NCI-H1694 treated with DMSO at 0.1 percent for 48 hours (cell line): Measurements from ENCODE around the gene NCEH1.

Experiments used
- DNase-seq: peaks from one replicate; lab custom pipeline; 2025; lab: John Stamatoyannopoulos, UW

Gene NCEH1

GRCh38 chr3:172646439-172647015 lies 64.3 kb downstream of the NCEH1 start:
- no peak for DNase-seq

- no peak for DNase-seq
Measured at GRCh38 chr3:172644258-172644657, 66.6 kb downstream of the NCEH1 start.

DNA sequence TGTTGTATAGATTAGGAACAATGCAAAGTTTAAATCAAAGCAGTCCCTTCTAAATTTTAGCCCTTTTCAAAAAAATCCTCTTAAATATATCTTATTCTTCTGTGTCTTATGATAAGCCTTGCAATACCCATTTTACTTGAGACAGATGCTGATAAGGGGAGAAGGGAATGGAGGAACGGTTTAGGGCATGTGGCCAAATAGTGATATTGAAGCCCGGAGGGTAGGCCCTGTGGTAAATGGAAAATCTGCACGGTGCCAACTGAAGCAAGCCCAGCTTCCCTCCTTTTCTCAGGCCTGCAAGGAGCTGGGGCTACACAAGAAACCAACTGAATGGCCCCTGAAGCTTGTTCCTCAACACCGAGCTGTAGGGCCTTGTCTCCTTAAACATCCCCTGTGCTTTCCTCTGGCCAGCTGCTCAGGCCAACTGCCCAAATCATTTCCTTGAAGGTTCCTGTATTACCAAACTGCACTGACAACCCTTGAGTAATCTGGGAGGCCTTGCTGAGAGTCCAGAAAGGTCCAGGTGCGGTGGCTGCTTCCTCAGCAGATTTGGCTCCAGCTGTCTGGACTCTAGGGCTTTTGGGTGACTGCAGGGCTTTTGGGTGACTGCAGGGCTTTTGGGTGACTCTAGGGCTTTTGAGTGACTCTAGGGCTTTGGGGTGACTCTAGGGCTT lies 67.2 kb downstream of the NCEH1 start:
- DNase-seq = no peak

DNA sequence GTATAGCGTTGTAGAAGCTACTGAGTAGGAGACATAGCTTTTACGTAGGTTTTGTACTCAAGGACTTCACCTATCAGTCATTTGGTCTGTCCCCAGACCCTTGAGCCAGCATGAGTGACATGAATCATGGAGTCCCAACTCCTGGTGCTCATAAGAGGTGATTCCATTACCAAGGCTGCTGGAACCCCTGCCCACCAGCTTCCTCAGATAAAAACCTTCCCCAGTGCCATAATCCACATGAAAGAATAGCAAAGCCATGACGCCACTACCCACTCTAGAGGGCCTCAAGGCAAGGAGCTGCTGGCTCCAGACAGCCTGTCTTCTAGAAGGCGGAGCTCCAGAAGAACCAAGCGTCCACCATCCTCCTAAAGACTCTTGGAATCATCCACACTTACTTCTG lies 69.6 kb downstream of the NCEH1 start:
- DNase-seq = no peak

DNA sequence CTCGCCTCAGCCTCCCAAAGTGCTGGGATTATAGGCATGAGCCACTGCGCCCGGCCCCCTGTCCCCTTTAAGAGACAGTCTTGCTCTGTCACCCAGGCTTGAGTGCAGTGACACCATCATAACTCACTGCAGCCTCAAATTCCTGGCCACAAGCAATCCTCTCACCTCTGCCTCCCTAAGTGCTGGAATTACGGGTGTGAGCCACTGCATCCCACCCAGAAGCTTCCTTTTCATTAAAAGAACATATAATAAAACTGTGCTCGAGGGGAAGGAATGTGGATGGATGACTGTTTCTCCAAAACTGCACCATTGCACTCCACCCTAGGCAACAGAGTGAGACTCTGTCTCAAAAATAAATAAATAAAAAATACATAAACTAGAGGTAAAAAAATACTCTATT lies 70.1 kb downstream of the NCEH1 start:
- DNase-seq = no peak

DNA sequence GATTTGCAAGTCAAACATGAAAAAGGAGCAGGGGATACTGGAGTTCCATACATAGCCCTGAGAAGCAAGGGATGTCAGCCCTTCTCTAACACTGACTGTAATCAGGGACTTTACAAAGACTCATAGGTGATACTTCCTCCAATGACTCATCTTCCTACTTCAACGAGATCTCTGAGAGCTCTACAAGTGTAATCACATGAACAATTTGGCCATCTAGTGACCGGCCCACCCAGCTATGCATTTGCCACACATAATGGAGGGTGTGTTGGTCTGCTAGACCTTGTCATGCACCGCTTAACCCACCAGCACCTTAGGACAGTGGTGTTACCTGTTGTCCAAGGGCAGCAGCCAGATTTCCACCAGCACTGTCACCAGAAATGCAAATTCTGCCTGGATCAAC lies 75.3 kb downstream of the NCEH1 start:
- no peak for DNase-seq

DNA sequence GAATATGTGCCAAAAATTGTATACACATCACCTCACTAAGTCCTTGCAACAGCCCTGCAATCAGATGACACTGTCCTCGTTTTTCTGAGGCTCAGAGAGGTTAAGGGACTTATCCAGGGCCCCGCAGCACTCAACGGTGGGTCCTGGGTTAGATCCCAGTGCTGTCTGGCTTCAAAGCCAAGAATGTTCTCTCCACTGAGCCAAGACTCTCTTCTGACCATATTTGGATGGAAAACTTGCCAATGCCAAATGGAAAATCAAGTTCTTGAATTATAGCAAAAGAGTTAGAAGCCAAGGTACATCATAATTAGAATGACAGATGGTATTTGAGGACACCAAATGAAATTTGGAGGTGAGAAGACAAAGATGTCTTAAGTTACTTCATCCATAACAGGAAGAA lies 75.9 kb downstream of the NCEH1 start:
- DNase-seq = no peak

DNA sequence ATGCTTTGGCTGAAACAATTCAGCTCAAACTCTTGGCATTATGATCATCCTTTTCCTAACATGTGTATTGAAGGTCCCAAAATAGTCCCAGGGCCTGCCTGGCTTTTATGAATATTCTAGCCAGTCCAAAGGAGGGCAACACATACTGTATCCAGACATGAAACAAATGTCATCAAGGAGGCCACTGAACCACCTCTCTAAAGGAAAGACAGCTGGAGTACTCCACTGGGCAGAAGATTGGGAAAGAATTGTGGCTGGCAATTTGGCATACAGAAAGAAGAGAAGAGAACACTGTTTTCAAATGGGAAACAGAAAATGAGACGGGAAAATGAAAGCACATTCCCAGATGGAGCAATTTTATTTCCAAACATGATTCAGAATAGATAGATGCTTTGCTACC lies 80.6 kb downstream of the NCEH1 start:
- DNase-seq = no peak

GRCh38 chr3:172629470-172629869 lies 81.4 kb downstream of the NCEH1 start:
- no peak for DNase-seq

DNA sequence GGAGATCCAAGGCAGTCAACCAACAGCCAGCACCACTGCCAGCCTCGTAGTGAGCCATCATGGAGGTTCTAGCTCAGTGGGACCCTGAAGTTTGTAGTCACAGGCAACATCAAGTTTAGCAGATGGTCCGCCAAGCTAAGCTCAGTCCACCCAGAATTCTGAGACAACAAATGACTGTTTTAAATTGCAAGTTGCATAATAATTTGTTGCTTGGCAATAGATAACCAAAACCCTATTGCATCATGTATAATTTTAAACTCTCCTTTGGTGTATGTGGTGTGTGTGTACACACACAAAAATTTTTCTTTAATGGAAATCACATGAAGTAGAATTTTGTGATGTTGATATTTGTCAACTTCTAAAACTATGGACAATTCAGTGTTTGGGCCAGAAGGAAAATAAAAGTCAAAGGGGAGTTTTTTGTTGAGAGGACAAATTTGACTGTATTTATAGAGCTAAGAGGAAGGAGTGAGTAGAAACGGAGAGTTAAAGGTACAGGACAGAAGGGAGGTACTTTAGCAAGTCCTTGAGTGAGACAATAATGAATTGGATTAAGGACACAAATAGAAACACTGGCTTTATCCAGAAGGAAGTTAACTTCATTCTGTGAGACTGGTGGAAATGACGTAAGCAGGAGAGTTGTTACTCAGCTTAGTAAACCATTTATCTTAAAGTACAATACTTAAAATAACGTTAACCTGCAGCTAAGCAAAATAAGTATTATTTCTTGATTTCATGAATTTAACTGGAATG lies 83.6 kb downstream of the NCEH1 start:
- no peak for DNase-seq

GRCh38 chr3:172626021-172626640 lies 84.7 kb downstream of the NCEH1 start:
- DNase-seq = no peak

- no peak for DNase-seq
Measured at GRCh38 chr3:172625404-172625803, 85.5 kb downstream of the NCEH1 start.

DNA sequence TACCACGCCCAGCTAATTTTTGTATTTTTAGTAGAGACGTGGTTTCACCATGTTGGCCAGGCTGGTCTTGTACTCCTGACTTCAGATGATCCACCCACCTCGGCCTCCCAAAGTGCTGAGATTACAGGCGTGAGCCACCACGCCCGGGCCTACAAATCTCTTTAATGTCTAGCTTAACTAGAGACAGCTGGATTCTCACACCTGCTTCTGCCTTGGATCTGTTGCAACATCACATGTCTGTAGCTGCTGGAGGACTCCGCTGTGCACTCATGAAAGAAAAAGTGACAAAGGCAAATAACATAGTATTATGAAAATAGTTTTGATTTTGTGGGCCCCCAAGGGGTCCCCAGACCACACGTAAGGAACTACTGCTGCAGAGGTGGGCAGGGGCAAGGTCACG lies 85.9 kb downstream of the NCEH1 start:
- DNase-seq = no peak

- no peak for DNase-seq
Measured at GRCh38 chr3:172622916-172623700, 87.8 kb downstream of the NCEH1 start.

GRCh38 chr3:172622156-172622555 lies 88.7 kb downstream of the NCEH1 start:
- no peak for DNase-seq

GRCh38 chr3:172617976-172618375 lies 92.9 kb downstream of the NCEH1 start:
- no peak for DNase-seq

DNA sequence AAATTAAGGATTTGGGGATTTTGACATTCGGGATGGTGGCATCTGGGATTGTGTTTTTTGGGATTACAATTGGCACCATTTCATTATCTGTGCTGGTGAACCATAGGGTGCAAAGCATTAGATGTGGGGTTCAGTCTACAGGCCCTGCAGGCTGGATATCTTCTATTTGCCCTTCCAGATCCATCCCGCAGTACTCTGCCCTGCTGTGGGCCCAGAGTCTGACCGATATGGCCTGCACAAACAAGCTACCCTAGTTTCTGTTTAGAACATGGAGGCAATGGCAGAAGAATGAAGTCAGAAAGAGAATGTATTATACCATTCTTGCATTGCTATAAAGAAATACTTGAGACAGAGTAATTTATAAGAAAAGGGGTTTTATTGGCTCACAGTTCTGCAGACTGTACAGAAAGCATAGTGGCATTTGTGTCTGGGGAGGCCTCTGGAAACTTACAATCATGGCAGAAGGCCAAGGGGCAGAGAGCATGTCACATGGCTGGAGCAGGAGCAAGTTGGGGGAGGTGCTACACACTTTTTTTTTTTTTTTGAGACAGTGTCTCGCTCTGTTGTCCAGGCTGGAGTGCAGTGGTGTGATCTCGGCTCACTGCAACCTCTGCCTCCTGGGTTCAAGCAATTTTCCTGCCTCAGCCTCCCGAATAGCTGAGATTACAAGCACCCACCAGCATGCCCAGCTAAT lies 93.7 kb downstream of the NCEH1 start:
- DNase-seq = no peak

DNA sequence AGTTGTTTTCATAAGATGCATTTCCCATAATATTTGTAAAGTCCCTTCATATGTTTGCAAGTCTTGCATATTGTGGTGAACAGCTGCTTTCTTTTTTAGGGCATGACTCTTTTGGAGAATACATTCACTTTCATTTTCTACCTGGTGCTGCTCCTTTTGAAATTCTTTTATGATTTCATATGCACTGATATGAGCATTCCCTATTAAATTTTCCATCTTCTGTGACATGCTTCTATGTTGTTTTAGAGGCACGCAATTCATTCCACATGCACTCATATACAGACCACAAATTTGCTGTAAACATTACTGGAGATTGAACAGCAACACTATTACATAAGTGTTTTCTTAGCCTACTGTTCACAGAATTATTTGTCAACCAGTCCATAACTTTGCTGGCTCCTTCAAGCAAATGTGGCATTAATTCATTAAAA lies 94.8 kb downstream of the NCEH1 start:
- no peak for DNase-seq

DNA sequence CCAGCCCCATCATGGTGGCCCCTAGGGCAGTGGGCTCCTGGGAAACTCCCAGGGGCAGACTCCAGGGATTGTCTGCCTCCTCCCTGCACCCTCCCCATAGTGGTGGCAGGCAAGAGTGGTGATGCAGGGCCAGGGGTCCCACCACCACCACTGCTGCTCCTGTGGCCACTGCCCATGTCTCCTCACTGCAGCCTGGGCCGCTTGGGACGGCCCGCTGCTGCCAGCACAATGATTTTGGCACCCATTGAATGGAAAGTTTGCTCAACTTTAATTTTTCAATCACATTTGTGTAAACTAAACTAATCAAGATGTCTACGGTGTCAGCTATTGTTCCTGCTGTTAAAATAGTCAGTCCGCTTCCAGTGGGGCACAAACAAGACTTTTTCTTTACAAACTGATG lies 95.6 kb downstream of the NCEH1 start:
- no peak for DNase-seq

GRCh38 chr3:172614340-172615274 lies 96.3 kb downstream of the NCEH1 start:
- DNase-seq = no peak
